Measurements from ENCODE around the gene MAPKAP1.

MAPKAP1 gene

GRCh38 chr9:125651576-125652232, 55.3 kb downstream of the MAPKAP1 start:
- in situ Hi-C loops (cut with MboI; ENCODE audit: low sequenced_read_pairs, unreplicated experiment) = no loop called here
- DNase-seq (ENCODE audit: low spot score) = no peak
- TF ChIP-seq CTCF (IDR thresholded peaks at IDR 0.05; ENCODE audit: borderline replicate concordance, control extremely low read depth, extremely low read depth, insufficient read depth, missing control alignments) = no peak

GRCh38 chr9:125650271-125650737, 56.7 kb downstream of the MAPKAP1 start:
- in situ Hi-C loops (cut with MboI; ENCODE audit: low sequenced_read_pairs, unreplicated experiment) = no loop called here
- no peak for TF ChIP-seq CTCF (IDR thresholded peaks at IDR 0.05; ENCODE audit: borderline replicate concordance, control extremely low read depth, extremely low read depth, insufficient read depth, missing control alignments)
- peak; percentile 59 for DNase-seq (ENCODE audit: low spot score)

GRCh38 chr9:125649826-125650225, 57.2 kb downstream of the MAPKAP1 start:
- DNase-seq (ENCODE audit: low spot score) = no peak
- TF ChIP-seq CTCF (IDR thresholded peaks at IDR 0.05; ENCODE audit: borderline replicate concordance, control extremely low read depth, extremely low read depth, insufficient read depth, missing control alignments) = no peak
- in situ Hi-C loops (cut with MboI; ENCODE audit: low sequenced_read_pairs, unreplicated experiment) = loop anchor here (10.0 kb wide), 1 partner anchor 105 kb away; no protein-coding TSS in a partner anchor

- in situ Hi-C loops (cut with MboI; ENCODE audit: low sequenced_read_pairs, unreplicated experiment) = loop anchor here (10.0 kb wide), 1 partner anchor 105 kb away; no protein-coding TSS in a partner anchor
- no peak for DNase-seq (ENCODE audit: low spot score)
- TF ChIP-seq CTCF (IDR thresholded peaks at IDR 0.05; ENCODE audit: borderline replicate concordance, control extremely low read depth, extremely low read depth, insufficient read depth, missing control alignments) = no peak
Measured at GRCh38 chr9:125649315-125649714, 57.7 kb downstream of the MAPKAP1 start.

GRCh38 chr9:125648294-125648693, 58.7 kb downstream of the MAPKAP1 start:
- no peak for DNase-seq (ENCODE audit: low spot score)
- in situ Hi-C loops (cut with MboI; ENCODE audit: low sequenced_read_pairs, unreplicated experiment) = loop anchor here (10.0 kb wide), 1 partner anchor 107 kb away; no protein-coding TSS in a partner anchor
- TF ChIP-seq CTCF (IDR thresholded peaks at IDR 0.05; ENCODE audit: borderline replicate concordance, control extremely low read depth, extremely low read depth, insufficient read depth, missing control alignments) = no peak

- no peak for TF ChIP-seq CTCF (IDR thresholded peaks at IDR 0.05; ENCODE audit: borderline replicate concordance, control extremely low read depth, extremely low read depth, insufficient read depth, missing control alignments)
- DNase-seq (ENCODE audit: low spot score) = peak; percentile 30
- in situ Hi-C loops (cut with MboI; ENCODE audit: low sequenced_read_pairs, unreplicated experiment) = loop anchor here (10.0 kb wide), 1 partner anchor 108 kb away; no protein-coding TSS in a partner anchor
Measured at GRCh38 chr9:125646621-125647100, 60.3 kb downstream of the MAPKAP1 start.
